Activated naive CD4-positive, alpha-beta T cell treated with anti-CD3 and anti-CD28 coated beads, Interleukin-2, amount 50 U/mL, for 24 hours (primary cell): ENCODE data around the gene PKP1.
"Not testable (repeated sequence)": the region's sequence is repeated elsewhere in the genome, so short reads cannot be mapped to it uniquely, and the experiment has no call there.

Source experiments
- H3K27ac Mint-ChIP-seq: one replicate; pipeline ENCODE4 v1.8.0; 2021; ENCODE audit warnings: mild to moderate bottlenecking, mixed read lengths
- H3K27me3 Mint-ChIP-seq: one replicate; pipeline ENCODE4 v1.8.0; 2021; ENCODE audit warnings: mixed read lengths
- H3K36me3 Mint-ChIP-seq: one replicate; pipeline ENCODE4 v1.8.0; 2021; ENCODE audit warnings: mixed read lengths
- H3K4me1 Mint-ChIP-seq: one replicate; pipeline ENCODE4 v1.8.0; 2021; ENCODE audit warnings: mixed read lengths
- H3K4me3 Mint-ChIP-seq: one replicate; pipeline ENCODE4 v1.8.0; 2021; ENCODE audit warnings: mild to moderate bottlenecking, mixed read lengths
- H3K9me3 Mint-ChIP-seq: one replicate; pipeline ENCODE4 v1.8.0; 2021; ENCODE audit warnings: mixed read lengths

PKP1 gene

DNA sequence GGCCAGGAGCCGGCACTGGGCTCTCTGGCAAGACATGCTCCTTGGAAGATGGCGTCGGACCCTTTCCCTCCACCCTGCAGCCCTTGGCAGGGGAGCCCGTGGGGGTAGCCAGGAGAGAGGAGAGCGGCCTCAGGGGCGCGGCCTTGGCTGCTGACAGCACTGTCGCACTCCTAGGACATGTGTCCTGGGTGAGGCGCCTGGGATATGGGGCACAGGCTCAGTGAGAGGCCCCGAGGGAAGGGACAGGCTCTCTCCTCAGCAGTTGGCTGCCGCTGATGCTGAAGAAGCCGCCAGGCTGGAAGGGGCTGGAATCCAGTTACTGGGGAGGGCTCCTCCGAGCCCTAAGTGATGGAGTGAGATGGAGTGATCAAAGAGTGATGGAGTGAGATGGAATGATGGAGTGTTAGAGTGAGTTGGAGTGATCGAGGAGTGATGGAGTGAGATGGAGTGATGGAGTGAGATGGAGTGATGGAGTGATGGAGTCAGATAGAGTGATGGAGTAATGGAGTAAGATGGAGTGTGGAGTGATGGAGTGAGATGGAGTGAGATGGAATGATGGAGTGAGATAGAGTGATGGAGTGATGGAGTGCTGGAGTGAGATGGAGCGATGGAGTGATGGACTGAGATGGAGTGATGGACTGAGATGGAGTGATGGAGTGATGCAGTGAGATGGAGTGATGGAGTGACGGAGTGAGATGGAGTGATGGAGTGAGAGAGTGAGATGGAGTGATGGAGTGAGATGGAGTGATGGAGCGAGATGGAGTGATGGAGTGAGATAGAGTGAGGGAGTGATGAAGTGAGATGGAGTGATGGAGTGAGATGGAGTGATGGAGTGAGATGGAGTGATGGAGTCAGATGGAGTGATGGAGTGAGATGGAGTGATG lies 27.6 kb upstream of the PKP1 start:
- Mint-ChIP-seq H3K27me3 (peaks cover 4% of the 10 kb centered on the region), H3K9me3 (no peaks in the 10 kb centered on the region), H3K4me1 (peaks cover 5% of the 10 kb centered on the region), H3K4me3 (no peak overlapping the region), H3K36me3 (peaks cover 2% of the 10 kb centered on the region), H3K27ac (no peak overlapping the region)

DNA sequence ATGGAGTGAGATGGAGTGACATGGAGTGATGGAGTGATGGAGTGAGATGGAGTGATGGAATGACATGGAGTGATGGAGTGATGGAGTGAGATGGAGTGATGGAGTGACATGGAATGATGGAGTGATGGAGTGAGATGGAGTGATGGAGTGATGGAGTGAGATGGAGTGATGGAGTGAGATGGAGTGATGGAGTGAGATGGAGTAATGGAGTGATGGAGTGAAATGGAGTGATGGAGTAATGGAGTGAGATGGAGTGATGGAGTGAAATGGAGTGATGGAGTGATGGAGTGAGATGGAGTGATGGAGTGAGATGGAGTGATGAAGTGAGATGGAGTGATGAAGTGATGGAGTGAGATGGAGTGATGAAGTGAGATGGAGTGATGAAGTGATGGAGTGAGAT lies 25.2 kb upstream of the PKP1 start:
- not testable (repeated sequence) for H3K4me3 Mint-ChIP-seq, H3K9me3 Mint-ChIP-seq, H3K27ac Mint-ChIP-seq, H3K36me3 Mint-ChIP-seq, H3K4me1 Mint-ChIP-seq
- peaks cover 15% of the 10 kb centered on the region for H3K27me3 Mint-ChIP-seq

DNA sequence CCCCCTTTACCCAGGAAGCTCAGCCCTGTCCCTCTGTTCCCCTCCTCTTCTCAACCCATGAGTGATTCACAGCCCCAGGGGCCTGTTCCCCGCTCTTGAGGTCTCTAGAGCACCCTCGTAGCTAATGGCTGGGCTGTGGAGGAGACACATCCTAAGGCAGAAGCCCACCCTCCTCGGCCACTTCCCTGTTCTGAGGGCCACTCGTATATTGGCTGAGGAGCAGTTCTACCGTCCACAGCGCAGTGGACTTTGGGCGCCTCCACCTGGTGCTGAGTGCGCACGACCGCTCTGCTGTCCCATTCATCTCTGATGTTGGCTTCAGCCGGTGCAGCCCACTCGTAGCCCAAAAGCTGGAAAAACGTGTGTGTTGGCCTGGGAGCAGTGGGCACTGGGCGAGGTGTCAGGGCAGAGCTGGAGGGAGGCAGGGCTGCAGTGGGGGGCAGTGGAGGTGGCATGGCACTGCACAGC lies 24.5 kb upstream of the PKP1 start:
- Mint-ChIP-seq H3K27ac (no peak overlapping the region), H3K36me3 (peaks cover 2% of the 10 kb centered on the region), H3K4me1 (peaks cover 6% of the 10 kb centered on the region), H3K27me3 (peaks cover 17% of the 10 kb centered on the region), H3K9me3 (no peaks in the 10 kb centered on the region), H3K4me3 (no peak overlapping the region)

GRCh38 chr1:201259476-201260235 lies 23.6 kb upstream of the PKP1 start:
- Mint-ChIP-seq H3K4me1 (peaks cover 6% of the 10 kb centered on the region), H3K4me3 (no peak overlapping the region), H3K27ac (no peak overlapping the region), H3K36me3 (peaks cover 2% of the 10 kb centered on the region), H3K27me3 (peaks cover 17% of the 10 kb centered on the region), H3K9me3 (no peaks in the 10 kb centered on the region)

DNA sequence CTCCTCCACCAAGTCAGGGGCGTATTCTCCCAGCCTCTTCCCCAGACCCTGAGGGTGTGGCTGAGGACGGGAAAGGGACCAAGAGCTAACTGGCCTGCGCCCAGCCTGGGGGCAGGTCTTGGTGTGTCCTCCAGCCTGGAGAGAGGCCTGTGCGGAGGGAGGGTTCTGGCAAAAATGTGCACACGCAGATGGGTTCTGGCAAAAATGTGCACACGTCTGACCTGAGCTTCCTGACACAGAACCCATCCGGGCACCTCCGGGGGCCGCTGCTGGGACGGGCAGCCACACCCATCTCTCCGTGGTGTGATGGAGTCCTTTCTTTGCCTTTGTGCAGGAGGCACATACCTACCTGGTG lies 23.1 kb upstream of the PKP1 start:
- H3K9me3 Mint-ChIP-seq = no peaks in the 10 kb centered on the region

GRCh38 chr1:201260648-201261311 lies 22.5 kb upstream of the PKP1 start:
- H3K9me3 Mint-ChIP-seq = no peaks in the 10 kb centered on the region
- peaks cover 2% of the 10 kb centered on the region for H3K36me3 Mint-ChIP-seq
- H3K27ac Mint-ChIP-seq = no peak overlapping the region
- peaks cover 20% of the 10 kb centered on the region for H3K27me3 Mint-ChIP-seq
- H3K4me3 Mint-ChIP-seq = no peak overlapping the region
- peaks cover 6% of the 10 kb centered on the region for H3K4me1 Mint-ChIP-seq

More for the DNA sequence above, 23.1 kb upstream of the PKP1 start:
- peaks cover 17% of the 10 kb centered on the region for H3K27me3 Mint-ChIP-seq
- no peak overlapping the region for H3K4me3 Mint-ChIP-seq
- peaks cover 2% of the 10 kb centered on the region for H3K36me3 Mint-ChIP-seq
- H3K27ac Mint-ChIP-seq = no peak overlapping the region
- peaks cover 6% of the 10 kb centered on the region for H3K4me1 Mint-ChIP-seq

- Mint-ChIP-seq H3K4me3 (no peak overlapping the region), H3K27me3 (peaks cover 21% of the 10 kb centered on the region), H3K36me3 (peaks cover 2% of the 10 kb centered on the region)
Measured at GRCh38 chr1:201261771-201262547, 21.3 kb upstream of the PKP1 start.

DNA sequence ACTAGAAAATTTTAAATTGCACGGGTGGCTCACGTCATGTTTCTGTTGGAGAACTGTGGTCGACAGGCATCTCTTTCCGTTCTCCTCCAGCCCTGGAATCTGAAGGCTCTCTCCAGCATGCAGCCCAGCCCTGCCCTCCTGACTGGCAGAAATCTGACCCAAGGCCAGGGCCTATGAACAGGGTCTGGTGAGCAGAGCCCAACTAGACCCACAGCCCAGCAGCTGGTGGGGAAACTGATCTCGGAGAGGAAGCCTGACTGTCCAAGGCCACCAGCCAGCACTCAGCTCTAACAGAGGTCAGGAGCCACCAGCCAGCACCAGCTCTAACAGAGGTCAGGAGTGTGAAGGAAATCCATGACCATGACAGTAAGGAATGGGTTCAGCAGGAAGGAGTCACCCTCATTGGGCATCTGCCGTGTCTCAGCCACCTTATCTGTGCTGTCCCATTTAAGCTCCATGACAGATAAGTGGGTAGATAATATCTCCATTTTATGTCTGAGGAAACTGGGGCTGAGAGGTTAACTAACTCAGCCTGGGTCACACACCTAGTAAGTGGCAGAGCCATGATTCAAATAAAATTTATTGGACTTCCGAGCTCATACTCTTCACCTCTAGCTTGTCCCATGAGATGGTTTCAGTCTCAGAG lies 20.2 kb upstream of the PKP1 start:
- Mint-ChIP-seq H3K36me3 (peaks cover 2% of the 10 kb centered on the region), H3K27ac (no peak overlapping the region), H3K9me3 (no peaks in the 10 kb centered on the region), H3K27me3 (peaks cover 29% of the 10 kb centered on the region), H3K4me1 (peaks cover 6% of the 10 kb centered on the region), H3K4me3 (no peak overlapping the region)

More at GRCh38 chr1:201261771-201262547, 21.3 kb upstream of the PKP1 start:
- no peaks in the 10 kb centered on the region for H3K9me3 Mint-ChIP-seq
- H3K27ac Mint-ChIP-seq = no peak overlapping the region
- peaks cover 6% of the 10 kb centered on the region for H3K4me1 Mint-ChIP-seq

DNA sequence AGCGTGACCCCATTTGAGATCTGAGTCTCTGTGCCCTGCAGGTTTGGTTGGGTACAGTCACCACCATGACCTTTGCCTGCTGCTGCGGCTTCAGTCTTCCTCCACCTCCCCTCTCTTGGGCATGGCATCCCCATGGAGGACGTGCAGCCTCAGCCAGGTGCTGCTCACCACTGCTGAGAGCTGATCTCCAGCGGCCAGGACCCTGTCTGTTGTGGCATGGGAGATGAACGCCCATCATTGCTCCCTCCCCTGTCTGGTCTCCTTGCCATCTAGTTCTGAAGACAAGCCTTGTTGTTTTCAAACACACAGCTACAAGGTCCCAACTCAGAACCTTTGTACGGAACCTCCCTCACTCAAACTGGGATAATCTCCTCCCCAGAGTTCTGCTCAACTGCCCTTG lies 19.2 kb upstream of the PKP1 start:
- Mint-ChIP-seq H3K4me3 (no peak overlapping the region), H3K36me3 (peaks cover 2% of the 10 kb centered on the region), H3K27me3 (peaks cover 30% of the 10 kb centered on the region), H3K9me3 (no peaks in the 10 kb centered on the region), H3K27ac (no peak overlapping the region), H3K4me1 (peaks cover 6% of the 10 kb centered on the region)

- H3K27ac Mint-ChIP-seq = no peak overlapping the region
- peaks cover 6% of the 10 kb centered on the region for H3K4me1 Mint-ChIP-seq
- no peak overlapping the region for H3K4me3 Mint-ChIP-seq
- H3K9me3 Mint-ChIP-seq = no peaks in the 10 kb centered on the region
- peaks cover 34% of the 10 kb centered on the region for H3K27me3 Mint-ChIP-seq
- H3K36me3 Mint-ChIP-seq = peaks cover 2% of the 10 kb centered on the region
Measured at GRCh38 chr1:201264554-201264953, 18.8 kb upstream of the PKP1 start.

- peaks cover under 1% of the 10 kb centered on the region for H3K4me1 Mint-ChIP-seq
- peaks cover 30% of the 10 kb centered on the region for H3K27me3 Mint-ChIP-seq
- H3K9me3 Mint-ChIP-seq = no peaks in the 10 kb centered on the region
- no peak overlapping the region for H3K4me3 Mint-ChIP-seq
- H3K27ac Mint-ChIP-seq = no peak overlapping the region
- no peaks in the 10 kb centered on the region for H3K36me3 Mint-ChIP-seq
Measured at GRCh38 chr1:201265756-201266155, 17.6 kb upstream of the PKP1 start.

DNA sequence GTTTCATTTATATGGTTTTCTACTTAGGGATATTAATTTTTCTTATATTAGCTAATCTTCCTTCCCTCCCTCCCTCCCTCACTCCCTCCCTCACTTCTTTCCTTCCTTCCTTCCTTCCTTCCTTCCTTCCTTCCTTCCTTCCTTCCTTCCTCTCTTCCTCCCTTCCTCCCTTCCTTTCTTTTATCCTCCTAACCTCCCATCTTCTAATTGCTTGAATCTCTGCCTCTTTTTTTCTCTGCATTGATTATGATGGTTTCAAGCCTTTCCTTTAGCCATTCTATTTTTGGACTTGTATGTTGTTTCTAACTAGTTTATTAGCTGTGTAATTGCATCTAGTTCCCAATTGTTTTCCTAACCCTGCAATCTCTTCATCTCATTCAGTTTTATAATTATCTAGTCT lies 17.0 kb upstream of the PKP1 start:
- Mint-ChIP-seq H3K4me3 (no peak overlapping the region), H3K9me3 (no peaks in the 10 kb centered on the region), H3K4me1 (no peaks in the 10 kb centered on the region), H3K36me3 (no peaks in the 10 kb centered on the region), H3K27me3 (peaks cover 25% of the 10 kb centered on the region), H3K27ac (no peak overlapping the region)

GRCh38 chr1:201266774-201267173 lies 16.5 kb upstream of the PKP1 start:
- Mint-ChIP-seq H3K4me3 (no peak overlapping the region), H3K36me3 (no peaks in the 10 kb centered on the region), H3K9me3 (no peaks in the 10 kb centered on the region), H3K27ac (no peak overlapping the region), H3K4me1 (no peaks in the 10 kb centered on the region), H3K27me3 (peaks cover 22% of the 10 kb centered on the region)

- no peaks in the 10 kb centered on the region for H3K36me3 Mint-ChIP-seq
- H3K27me3 Mint-ChIP-seq = peaks cover 19% of the 10 kb centered on the region
- H3K27ac Mint-ChIP-seq = no peak overlapping the region
- H3K4me3 Mint-ChIP-seq = no peak overlapping the region
- no peaks in the 10 kb centered on the region for H3K9me3 Mint-ChIP-seq
- no peaks in the 10 kb centered on the region for H3K4me1 Mint-ChIP-seq
Measured at GRCh38 chr1:201267481-201268229, 15.7 kb upstream of the PKP1 start.
